H1 (cell line): ENCODE results near the gene RGS13. TPM values are rescaled to one million over a fixed set of nuclear protein-coding genes. Genes with fewer than 3 reads are reported as not detected.

ENCODE experiments used
- CTCF ChIA-PET: fragments of 300-600 bp; sonication (Branson Sonifier 250); formaldehyde crosslinking; loops from one replicate; lab custom pipeline; 2021; ENCODE audit not compliant: partially characterized antibody; lab: Charles Lee
- POLR2A ChIA-PET: fragments of 300-600 bp; sonication (Branson Sonifier 250); formaldehyde crosslinking; loops from one replicate; lab custom pipeline; 2021; ENCODE audit warnings: inconsistent platforms; ENCODE audit not compliant: partially characterized antibody; lab: Charles Lee
- DNase-seq, 2 experiments: peaks; one replicate each; pipeline versions ENCODE4 v3.0.0 to v3.0.0-alpha.2; 2010 to 2022; ENCODE audit warnings: low spot score in 2 of 2, low read depth in 1 of 2, mixed read lengths in 1 of 2
- FAIRE-seq: peaks from 2 replicates; lab custom pipeline; 2011; peaks lifted over from hg19 to GRCh38; lab: Jason Lieb, UNC
- H2AFZ ChIP-seq: 2 replicates; pipeline ENCODE4 v1.8.1; 2012; ENCODE audit warnings: low read length, inconsistent platforms
- H2AK5ac ChIP-seq: 2 replicates; pipeline ENCODE4 v1.6.1; 2013; ENCODE audit warnings: low read depth, low read length
- H2BK120ac ChIP-seq: replicated peaks from 2 replicates; pipeline ENCODE3; 2013; ENCODE audit warnings: low read depth, low read length, inconsistent platforms
- H2BK12ac ChIP-seq: 2 replicates; pipeline ENCODE4 v1.6.1; 2013; ENCODE audit warnings: low read depth, low read length
- H2BK15ac ChIP-seq: 2 replicates; pipeline ENCODE4 v1.6.1; 2013; ENCODE audit warnings: low read length
- H2BK20ac ChIP-seq: 2 replicates; pipeline ENCODE4 v1.6.1; 2013; ENCODE audit warnings: low read length
- H2BK5ac ChIP-seq: 2 replicates; pipeline ENCODE4 v1.6.1; 2013; ENCODE audit warnings: low read depth, low read length
- H3K14ac ChIP-seq: 2 replicates; pipeline ENCODE4 v1.6.1; 2013; ENCODE audit warnings: inconsistent platforms; ENCODE audit not compliant: insufficient read length
- H3K18ac ChIP-seq: 2 replicates; pipeline ENCODE4 v1.6.1; 2013; ENCODE audit warnings: low read length; ENCODE audit errors: extremely low read depth
- H3K23ac ChIP-seq: 2 replicates; pipeline ENCODE4 v1.6.1; 2013; ENCODE audit warnings: inconsistent platforms; ENCODE audit not compliant: insufficient read length
- H3K23me2 ChIP-seq: 2 replicates; pipeline ENCODE4 v1.6.1; 2013; ENCODE audit warnings: low read depth, low read length
- H3K27ac ChIP-seq: 2 replicates; pipeline ENCODE4 v1.6.1; 2011; ENCODE audit warnings: low read depth, low read length, inconsistent platforms
- H3K27me3 ChIP-seq, 4 experiments: replicated peaks in 1 of 4; 1 replicate in 1 of 4; 2 replicates in 3 of 4; pipeline versions ENCODE4 v1.6.1 to v1.8.1; 2011 to 2013; ENCODE audit warnings: low read length in 3 of 4, mild to moderate bottlenecking in 3 of 4, inconsistent platforms in 2 of 4, mixed read lengths in 2 of 4, moderate library complexity in 1 of 4; ENCODE audit not compliant: control insufficient read depth in 3 of 4, insufficient read depth in 3 of 4; ENCODE audit errors: extremely low read depth in 1 of 4
- H3K36me3 ChIP-seq, 4 experiments: 2 replicates each; pipeline versions ENCODE4 v1.6.1 to v1.8.1; 2011 to 2013; ENCODE audit warnings: mild to moderate bottlenecking in 4 of 4, low read length in 3 of 4, moderate library complexity in 2 of 4, control low read depth in 1 of 4, inconsistent platforms in 1 of 4; ENCODE audit not compliant: insufficient read depth in 4 of 4, control insufficient read depth in 2 of 4
- H3K4ac ChIP-seq: replicated peaks from 2 replicates; pipeline ENCODE3; 2013; ENCODE audit warnings: low read length, low read depth, mixed read lengths, inconsistent platforms; ENCODE audit not compliant: insufficient read length
- H3K4me1 ChIP-seq, 4 experiments: replicated peaks in 1 of 4; 1 replicate in 1 of 4; 2 replicates in 3 of 4; pipeline versions ENCODE4 v1.6.1 to v1.8.1; 2011 to 2013; ENCODE audit warnings: low read length in 3 of 4, inconsistent platforms in 2 of 4, mixed read lengths in 1 of 4; ENCODE audit not compliant: insufficient read depth in 4 of 4, control insufficient read depth in 3 of 4
- H3K4me2 ChIP-seq, 2 experiments: 2 replicates each; pipeline versions ENCODE4 v1.6.1 to v1.8.1; 2011 to 2013; ENCODE audit warnings: low read depth in 2 of 2, low read length in 2 of 2, control low read depth in 1 of 2, inconsistent platforms in 1 of 2, mild to moderate bottlenecking in 1 of 2; ENCODE audit not compliant: insufficient read depth in 1 of 2
- H3K4me3 ChIP-seq, 4 experiments: fragments of 200-600, 300-600 bp in 1 of 4; sonication (generic), shearing (Covaris generic), sonication (Bioruptor Twin) in 1 of 4; 2 replicates each; pipeline versions ENCODE4 v1.5.1 to v1.8.1; 2011 to 2016; ENCODE audit warnings: low read length in 4 of 4, low read depth in 3 of 4, control low read depth in 2 of 4, inconsistent platforms in 2 of 4, mild to moderate bottlenecking in 2 of 4, mixed read lengths in 1 of 4, moderate library complexity in 1 of 4; ENCODE audit not compliant: insufficient read depth in 2 of 4; ENCODE audit errors: extremely low read depth in 1 of 4
- H3K56ac ChIP-seq: replicated peaks from 2 replicates; pipeline ENCODE3; 2013; ENCODE audit warnings: low read depth, mild to moderate bottlenecking, mixed read lengths, low read length, inconsistent platforms; ENCODE audit not compliant: insufficient read length
- H3K79me1 ChIP-seq: 2 replicates; pipeline ENCODE4 v1.6.1; 2013; ENCODE audit warnings: low read depth, low read length, control low read depth
- H3K79me2 ChIP-seq, 2 experiments: 2 replicates each; pipeline versions ENCODE4 v1.6.1 to v1.8.1; 2012 to 2013; ENCODE audit warnings: low read length in 2 of 2, mild to moderate bottlenecking in 2 of 2, inconsistent platforms in 1 of 2; ENCODE audit not compliant: insufficient read depth in 2 of 2, control insufficient read depth in 1 of 2
- H3K9ac ChIP-seq, 4 experiments: replicated peaks in 1 of 4; 1 replicate in 1 of 4; 2 replicates in 3 of 4; pipeline versions ENCODE4 v1.6.1 to v1.8.1; 2011 to 2013; ENCODE audit warnings: low read depth in 3 of 4, low read length in 3 of 4, control low read depth in 2 of 4, mild to moderate bottlenecking in 2 of 4, moderate library complexity in 2 of 4, inconsistent platforms in 1 of 4; ENCODE audit errors: extremely low read depth in 1 of 4
- H3K9me3 ChIP-seq, 2 experiments: 2 replicates each; pipeline versions ENCODE4 v1.6.1 to v1.8.1; 2012 to 2013; ENCODE audit warnings: mild to moderate bottlenecking in 2 of 2, moderate library complexity in 2 of 2, control low read depth in 1 of 2, inconsistent platforms in 1 of 2, low read depth in 1 of 2, low read length in 1 of 2, mixed read lengths in 1 of 2; ENCODE audit not compliant: insufficient read depth in 2 of 2
- H4K20me1 ChIP-seq, 2 experiments: replicated peaks in 1 of 2; 2 replicates each; pipeline versions ENCODE3 to v1.8.1; 2011 to 2013; ENCODE audit warnings: inconsistent platforms in 2 of 2, low read length in 2 of 2, mild to moderate bottlenecking in 1 of 2; ENCODE audit not compliant: insufficient read depth in 2 of 2, control insufficient read depth in 1 of 2
- H4K5ac ChIP-seq: 2 replicates; pipeline ENCODE4 v1.6.1; 2013; ENCODE audit warnings: low read length, low read depth, mixed read lengths, inconsistent platforms; ENCODE audit not compliant: insufficient read length
- H4K8ac ChIP-seq: 2 replicates; pipeline ENCODE4 v1.8.0; 2013; ENCODE audit warnings: mild to moderate bottlenecking, moderate library complexity, low read length, inconsistent platforms; ENCODE audit not compliant: insufficient read depth; ENCODE audit errors: extremely low read depth
- H4K91ac ChIP-seq: replicated peaks from 2 replicates; pipeline ENCODE3; 2013; ENCODE audit warnings: low read length, mixed read lengths, inconsistent platforms; ENCODE audit not compliant: insufficient read length
- BACH1 ChIP-seq: IDR thresholded peaks from 2 replicates; pipeline ENCODE4 v1.6.1; 2012; ENCODE audit warnings: low read length, improper control_type of control experiment
- BRCA1 ChIP-seq: IDR thresholded peaks from 2 replicates; pipeline ENCODE4 v1.6.1; 2012; ENCODE audit warnings: low read depth, low read length, improper control_type of control experiment
- CEBPB ChIP-seq: IDR thresholded peaks from 2 replicates; pipeline ENCODE4 v1.6.1; 2012; ENCODE audit warnings: low read depth, low read length
- GABPA ChIP-seq: IDR thresholded peaks from 2 replicates; pipeline ENCODE4 v1.6.1; 2011; ENCODE audit warnings: mild to moderate bottlenecking, low read length, moderate library complexity, borderline replicate concordance; ENCODE audit not compliant: insufficient read depth
- HDAC2 ChIP-seq, 2 experiments: fragments of 300-600 bp in 1 of 2; sonication (generic) in 1 of 2; IDR thresholded peaks; 2 replicates each; pipeline ENCODE4 v1.6.1; 2011 to 2012; ENCODE audit warnings: low read depth in 2 of 2, low read length in 2 of 2, mild to moderate bottlenecking in 2 of 2, moderate library complexity in 2 of 2, borderline replicate concordance in 1 of 2, inconsistent platforms in 1 of 2
- HDAC6 ChIP-seq: IDR thresholded peaks from one replicate; pipeline ENCODE4 v1.7.1; 2012; ENCODE audit warnings: low read depth, mild to moderate bottlenecking, inconsistent platforms, low read length, moderate library complexity
- KDM4A ChIP-seq: IDR thresholded peaks from one replicate; pipeline ENCODE4 v1.7.1; 2012; ENCODE audit warnings: low read depth, mild to moderate bottlenecking, moderate library complexity, low read length, inconsistent platforms; ENCODE audit not compliant: severe bottlenecking
- PHF8 ChIP-seq: fragments of 200-600 bp; sonication (generic); conservative IDR thresholded peaks from 2 replicates; pipeline ENCODE4 v1.7.1; 2012; ENCODE audit warnings: low read depth, mild to moderate bottlenecking, inconsistent platforms, low read length, moderate library complexity
- POU5F1 ChIP-seq: IDR thresholded peaks from 2 replicates; pipeline ENCODE4 v1.6.1; 2011; ENCODE audit warnings: low read depth, mild to moderate bottlenecking, low read length, moderate library complexity
- RBBP5 ChIP-seq: IDR thresholded peaks from 2 replicates; pipeline ENCODE4 v1.7.1; 2012; ENCODE audit warnings: low read depth, mild to moderate bottlenecking, inconsistent platforms, low read length, moderate library complexity, borderline replicate concordance
- RFX5 ChIP-seq: IDR thresholded peaks from 2 replicates; pipeline ENCODE4 v1.6.1; 2011; ENCODE audit warnings: low read depth, low read length, improper control_type of control experiment, borderline replicate concordance
- SIN3A ChIP-seq, 2 experiments: IDR thresholded peaks in 1 of 2; conservative IDR thresholded peaks in 1 of 2; 2 replicates each; pipeline ENCODE4 v1.6.1; 2011 to 2012; ENCODE audit warnings: low read length in 2 of 2, improper control_type of control experiment in 1 of 2, low read depth in 1 of 2, mild to moderate bottlenecking in 1 of 2
- SP1 ChIP-seq: IDR thresholded peaks from 2 replicates; pipeline ENCODE4 v1.6.1; 2011; ENCODE audit warnings: low read depth, low read length
- SP2 ChIP-seq: IDR thresholded peaks from 2 replicates; pipeline ENCODE4 v1.6.1; 2012; ENCODE audit warnings: mild to moderate bottlenecking, low read length, inconsistent platforms
- WGBS, 2 experiments: shearing (Covaris generic) in 1 of 2; methylation state at CpG; one replicate each; pipeline versions ENCODE4 v1.1.6 to v1.1.7; 2013 to 2015; ENCODE audit warnings: low lambda C conversion rate in 2 of 2, mixed read lengths in 2 of 2, inconsistent platforms in 1 of 2, low coverage in 1 of 2, missing lambda C conversion rate in 1 of 2; ENCODE audit not compliant: insufficient replicate concordance in 2 of 2, insufficient coverage in 1 of 2, insufficient read length in 1 of 2; ENCODE audit errors: extremely low coverage in 1 of 2, missing lambda C conversion rate in 1 of 2; 5-methylcytosine and 5-hydroxymethylcytosine counted together
- polyA plus RNA-seq, 7 experiments: library from polyadenylated mRNA; depleted of rRNA in 3 of 7; stranded (reverse) in 5 of 7; unstranded in 2 of 7; fragments of >200 nt in 5 of 7; fragments of 200-250 nt in 2 of 7; gene quantifications; 1 replicate in 5 of 7; 2 replicates in 1 of 7; 4 replicates in 1 of 7; pipeline versions ENCODE4 v1.2.1 to v1.2.3, GENCODE V29; 2011 to 2013; ENCODE audit warnings: missing spikeins in 2 of 7, mixed read lengths in 2 of 7
- total RNA-seq: library from RNA; stranded (reverse); fragmentation: NEBNext Ultra II Directional; extraction: Animal tissue kit (Norgen Biotek cat#: 25700); gene quantifications from 2 replicates; pipeline ENCODE4 v1.2.1, GENCODE V29; 2021

The RGS13 gene
- total and polyA plus RNA-seq, 2 of the 8 experiments (the other 6 are each of a cell fraction or from before 2014, with no cell fraction given), result not detected

- H3K14ac ChIP-seq, result no peak overlapping the region
- no peak overlapping the region for H3K18ac ChIP-seq
- H2BK12ac ChIP-seq, result no peak overlapping the region; the same call in 1 of the 2 replicates
- H3K4me1 ChIP-seq, result no peaks in the 10 kb centered on the region
- H4K20me1 ChIP-seq, result no peaks in the 10 kb centered on the region
- ChIA-PET POLR2A (no interaction called here), CTCF (interaction anchor here (1.1 kb wide), 2 partner anchors 17 to 129 kb away, joined by 3 to 5 read pairs; no protein-coding TSS in a partner anchor)
- H2AFZ ChIP-seq, result peak overlapping the region; percentile 59; the same call in 1 of the 2 replicates
- no peak overlapping the region for H2BK5ac ChIP-seq
- H3K56ac ChIP-seq, result no peak overlapping the region
- H3K4me2 ChIP-seq, result no peak overlapping the region
- H3K4ac ChIP-seq, result no peak overlapping the region
- no peaks in the 10 kb centered on the region for H3K9me3 ChIP-seq
- no peak overlapping the region for H2AK5ac ChIP-seq
- H3K36me3 ChIP-seq, result no peaks in the 10 kb centered on the region; a peak in 1 of 8 replicates
- no peak overlapping the region for H2BK120ac ChIP-seq
- no peak overlapping the region for H4K8ac ChIP-seq
- H4K91ac ChIP-seq, result no peak overlapping the region
- H3K79me1 ChIP-seq, result no peaks in the 10 kb centered on the region
- no peaks in the 10 kb centered on the region for H3K79me2 ChIP-seq
- no peak overlapping the region for H2BK20ac ChIP-seq
- H3K23me2 ChIP-seq, result no peaks in the 10 kb centered on the region
- H2BK15ac ChIP-seq, result no peak overlapping the region
- H3K27ac ChIP-seq, result no peak overlapping the region
- WGBS, 2 experiments, result 91% methylated on average over 3 of the region's 3 CpGs; no CpG with 5 or more reads in 1 of the 2 experiments
- H3K4me3 ChIP-seq, result no peak overlapping the region
- DNase-seq, result no peak
- H3K23ac ChIP-seq, result no peak overlapping the region
- FAIRE-seq, result no peak
- no peak overlapping the region for H4K5ac ChIP-seq
- no peak overlapping the region for H3K9ac ChIP-seq
- no peaks in the 10 kb centered on the region for H3K27me3 ChIP-seq
- TF ChIP-seq SIN3A (conservative IDR thresholded peaks at IDR 0.05 in 1 of 2, IDR thresholded peaks at IDR 0.05 in 1 of 2; ENCODE audit: low read depth in 1 of 2, low read length in 2 of 2), result no peak
- TF ChIP-seq HDAC6, result no peak
- TF ChIP-seq GABPA, result no peak
- TF ChIP-seq RBBP5, result no peak
- TF ChIP-seq CEBPB, result no peak
- TF ChIP-seq SP2, result no peak
- no peak for TF ChIP-seq BACH1
- no peak for TF ChIP-seq POU5F1
- TF ChIP-seq SP1, result no peak
- no peak for TF ChIP-seq RFX5
- TF ChIP-seq KDM4A, result no peak
- TF ChIP-seq BRCA1, result no peak
- no peak for TF ChIP-seq PHF8
- no peak for TF ChIP-seq HDAC2 (IDR thresholded peaks at IDR 0.05; ENCODE audit: borderline replicate concordance in 1 of 2, low read depth in 2 of 2, low read length in 2 of 2)
These were observed 32.6 kb upstream of the RGS13 start for GRCh38 chr1:192603218-192603787.
